ENCODE measurements around the gene SDC3.

SDC3 gene

DNA sequence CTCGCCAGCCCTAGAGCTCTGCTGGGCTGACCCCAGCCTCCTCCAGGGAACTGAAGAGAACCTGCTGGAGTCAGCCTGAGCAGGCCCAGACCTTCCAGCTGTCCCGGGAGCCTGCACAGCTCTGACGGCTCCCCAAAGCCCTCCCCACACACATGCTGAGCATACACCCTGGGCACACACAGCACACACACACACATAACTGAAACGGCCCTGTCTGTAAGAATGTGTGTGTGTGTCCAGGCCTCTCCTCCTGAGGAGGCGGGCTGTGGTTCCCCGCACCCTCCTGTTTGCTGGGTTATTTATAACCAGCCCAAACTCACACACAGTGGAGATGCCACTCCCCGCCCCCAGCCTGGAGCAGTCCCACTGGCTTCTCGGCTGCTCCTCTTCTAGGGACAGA lies 20.2 kb downstream of the SDC3 start:
- no peak for DNase-seq (ENCODE audit: low spot score)

DNA sequence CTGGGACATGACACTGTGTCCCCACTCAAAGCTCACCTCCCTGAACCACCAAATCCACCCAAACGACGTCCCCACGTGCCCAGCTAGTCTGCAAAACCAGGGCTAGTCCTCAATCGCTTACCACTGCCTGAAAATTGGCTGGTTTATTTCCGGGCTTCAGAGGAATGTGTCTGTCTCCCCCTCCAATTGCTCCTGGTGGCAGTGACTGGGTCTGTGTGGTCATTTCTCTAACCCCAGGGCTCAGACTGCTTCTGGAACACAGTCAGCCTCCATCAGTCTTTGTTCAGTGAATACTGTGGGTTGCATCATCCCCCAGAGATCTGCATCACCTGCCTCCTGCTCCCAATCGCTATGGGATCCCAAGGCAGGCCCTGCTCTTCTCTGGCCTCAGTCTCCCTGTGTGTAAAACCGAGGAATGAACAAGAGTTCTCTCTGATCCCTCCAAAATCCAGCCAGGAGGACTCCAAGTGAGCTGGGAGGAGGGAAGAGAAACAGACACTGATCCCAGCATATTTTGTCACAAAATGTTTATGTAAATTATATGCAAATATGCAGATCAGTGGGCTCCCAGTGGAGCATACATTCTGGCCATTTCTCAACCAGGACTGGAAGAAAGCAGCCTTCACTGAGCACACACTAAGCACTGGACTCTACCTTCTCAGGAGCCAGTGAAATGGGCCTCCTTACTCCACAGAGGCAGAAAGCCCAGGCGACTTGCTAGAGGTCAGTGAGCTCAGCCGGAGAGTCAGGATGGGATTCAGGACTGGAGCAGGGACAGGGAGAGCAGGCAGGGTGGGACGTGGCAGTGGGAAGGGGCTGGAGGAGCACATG lies 20.9 kb downstream of the SDC3 start:
- DNase-seq (ENCODE audit: low spot score), result no peak

DNA sequence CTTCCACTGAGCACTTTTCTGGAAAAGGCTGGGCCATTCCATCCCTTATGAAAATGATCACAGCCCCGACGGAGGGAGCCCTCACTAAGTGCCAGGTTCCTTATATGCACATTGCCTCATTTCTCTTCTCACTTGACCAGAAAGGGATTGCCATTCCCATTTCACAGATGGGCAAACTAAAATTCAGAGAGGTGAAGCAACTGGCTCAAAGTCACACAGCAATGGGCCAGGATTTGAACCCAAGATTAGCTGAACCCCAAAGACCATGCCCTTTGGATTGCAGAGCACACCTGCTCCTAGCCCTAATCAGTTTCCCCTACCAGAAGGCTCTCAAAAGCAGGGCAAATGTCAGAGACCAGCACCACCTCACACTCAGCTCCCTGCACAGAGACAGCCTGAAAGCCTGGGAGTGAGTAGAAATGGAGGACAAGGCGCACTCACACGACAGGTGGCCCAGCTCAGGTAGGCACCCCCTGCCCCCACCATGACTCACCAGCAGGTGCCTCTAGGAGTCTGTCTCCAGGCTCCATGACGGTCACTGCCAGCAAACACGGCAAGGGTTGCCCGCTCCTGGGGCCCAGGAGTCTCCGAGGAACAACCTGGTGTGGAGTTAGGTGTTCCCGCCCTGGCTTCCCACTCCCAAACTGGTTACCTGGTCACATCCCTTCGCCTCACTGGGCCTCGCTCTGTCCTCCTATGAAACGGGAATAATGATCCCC lies 21.7 kb downstream of the SDC3 start:
- DNase-seq (ENCODE audit: low spot score), result no peak

DNA sequence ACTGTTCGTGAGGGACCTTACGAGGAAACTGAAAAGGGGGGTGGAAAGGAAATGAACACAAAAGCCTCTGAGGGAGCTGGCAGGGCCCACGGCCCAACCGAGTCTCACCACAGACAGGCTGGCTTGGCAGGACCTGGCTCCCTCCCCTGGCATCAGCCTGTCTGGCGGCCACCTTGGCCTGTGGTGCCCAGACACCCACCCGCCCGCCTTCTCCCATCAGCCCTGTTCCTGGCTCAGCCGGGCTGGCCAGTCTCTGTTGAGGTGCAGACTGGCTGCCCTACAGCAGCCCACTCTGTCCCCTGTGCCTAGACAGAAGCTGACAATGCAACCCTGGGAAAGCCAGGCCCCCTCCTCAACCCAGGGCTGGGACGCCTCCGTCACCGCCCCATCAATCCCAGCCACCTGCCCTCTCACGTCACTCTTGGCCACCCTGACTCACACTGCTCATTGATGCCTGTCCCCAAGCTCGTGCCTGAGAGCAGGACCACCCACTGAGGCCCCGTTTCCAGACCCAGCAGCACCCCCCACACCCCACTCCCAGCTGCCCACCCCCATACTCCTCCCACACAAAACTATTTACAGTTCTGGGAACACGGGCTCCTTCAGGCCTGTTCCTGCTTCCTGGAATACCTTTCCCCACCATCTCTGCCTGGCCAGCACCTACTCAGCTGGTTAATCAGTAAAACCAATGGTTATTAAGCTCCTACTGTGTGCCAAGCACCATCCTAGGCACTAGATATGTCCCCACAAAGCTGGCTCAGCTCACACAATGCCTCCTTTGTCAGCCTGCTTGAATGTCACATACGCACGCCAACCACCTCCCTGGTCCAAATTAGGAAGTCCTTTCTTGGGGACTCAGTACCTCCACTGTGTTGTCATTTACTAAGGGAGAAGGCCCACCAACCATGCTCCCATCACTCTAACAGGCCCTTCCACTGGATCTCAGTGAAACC lies 22.7 kb downstream of the SDC3 start:
- DNase-seq (ENCODE audit: low spot score), result no peak

DNA sequence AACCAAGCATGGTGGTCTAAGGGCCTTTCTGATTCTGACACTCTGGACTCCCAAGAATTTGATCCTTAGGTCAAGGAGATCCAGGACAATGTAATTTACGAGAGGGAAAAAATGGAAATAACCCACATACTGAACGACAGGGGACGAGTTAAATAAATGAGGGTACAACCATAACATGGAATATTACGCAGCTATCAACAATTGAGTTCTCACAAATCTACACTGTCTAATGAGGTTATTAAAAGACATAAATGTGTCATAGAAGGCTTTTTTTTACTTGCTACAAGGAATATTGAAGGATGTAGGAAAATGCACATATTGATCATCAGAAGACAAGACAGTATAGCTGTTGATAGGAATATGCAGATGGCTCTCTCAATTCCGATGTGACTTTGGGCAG lies 23.8 kb downstream of the SDC3 start:
- no peak for DNase-seq (ENCODE audit: low spot score)

DNA sequence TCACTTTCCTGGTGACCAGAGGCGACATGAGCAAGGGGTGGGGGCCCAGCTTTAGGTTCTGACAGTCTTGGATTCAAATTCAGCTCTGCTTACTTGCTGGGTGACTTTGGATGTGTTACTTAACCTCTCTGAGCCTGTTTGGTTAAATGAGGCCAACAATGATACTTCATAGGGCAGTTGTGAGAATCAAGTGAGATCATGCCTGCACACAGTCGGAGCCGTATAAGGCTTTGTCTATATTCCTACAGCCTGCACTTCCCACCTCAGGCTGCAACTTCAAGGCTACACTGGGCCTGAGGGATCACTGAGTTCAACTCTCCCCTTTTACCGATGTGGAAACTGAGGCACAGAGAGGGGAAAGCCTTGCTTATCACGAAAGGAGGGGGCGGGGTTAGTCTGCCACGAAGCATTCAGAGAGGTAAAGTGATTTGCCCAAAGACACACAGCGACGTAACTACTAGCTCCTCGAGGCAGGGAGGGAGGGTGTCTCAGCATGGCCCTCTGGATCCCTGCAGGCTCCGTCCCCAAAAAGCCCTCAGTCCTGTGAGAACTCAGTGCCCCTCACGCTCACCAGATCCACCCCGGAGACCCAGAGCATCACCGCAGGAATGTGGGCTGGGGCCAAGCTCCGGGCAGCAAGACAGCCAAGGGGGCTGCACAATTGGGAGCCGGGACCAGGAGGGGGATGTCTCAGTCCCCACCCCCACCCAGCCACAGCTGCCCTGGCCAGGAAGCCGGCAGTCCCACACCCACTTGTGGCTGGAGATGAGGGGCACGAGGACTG lies 25.0 kb downstream of the SDC3 start:
- DNase-seq (ENCODE audit: low spot score), result no peak

DNA sequence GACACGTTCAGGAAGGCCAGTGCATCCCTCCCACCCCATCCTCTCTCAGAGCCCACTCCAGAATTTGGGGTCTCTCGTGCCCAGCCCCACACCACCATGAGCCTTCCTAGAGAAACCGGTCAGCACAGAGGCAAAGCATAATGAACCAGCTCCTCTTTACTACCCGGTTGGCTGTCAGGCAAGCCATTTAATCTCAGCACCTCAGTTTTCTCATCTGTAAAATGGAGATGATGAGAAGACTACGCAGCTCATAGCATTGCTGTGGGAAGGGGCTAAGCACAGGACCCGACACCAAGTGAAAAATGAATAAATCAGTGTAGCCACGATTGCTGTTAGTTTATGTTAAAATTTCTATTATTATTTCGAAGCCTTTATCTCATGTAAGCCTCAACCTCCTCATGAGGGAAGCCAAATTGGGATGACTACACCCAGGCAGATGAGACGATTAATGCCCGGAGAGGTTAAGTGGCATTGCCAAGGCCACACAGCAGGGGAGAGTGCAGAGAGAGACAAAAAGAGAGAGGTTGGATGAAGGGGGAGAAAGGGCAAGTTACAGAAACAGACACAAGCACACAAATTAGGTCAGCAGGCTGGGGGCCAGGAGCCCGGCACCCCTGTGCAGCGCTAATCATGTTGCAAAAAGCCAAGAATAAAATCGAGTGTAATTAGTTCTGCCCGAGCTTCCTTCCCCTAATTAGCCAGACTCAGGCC lies 25.7 kb downstream of the SDC3 start:
- no peak for DNase-seq (ENCODE audit: low spot score)

DNA sequence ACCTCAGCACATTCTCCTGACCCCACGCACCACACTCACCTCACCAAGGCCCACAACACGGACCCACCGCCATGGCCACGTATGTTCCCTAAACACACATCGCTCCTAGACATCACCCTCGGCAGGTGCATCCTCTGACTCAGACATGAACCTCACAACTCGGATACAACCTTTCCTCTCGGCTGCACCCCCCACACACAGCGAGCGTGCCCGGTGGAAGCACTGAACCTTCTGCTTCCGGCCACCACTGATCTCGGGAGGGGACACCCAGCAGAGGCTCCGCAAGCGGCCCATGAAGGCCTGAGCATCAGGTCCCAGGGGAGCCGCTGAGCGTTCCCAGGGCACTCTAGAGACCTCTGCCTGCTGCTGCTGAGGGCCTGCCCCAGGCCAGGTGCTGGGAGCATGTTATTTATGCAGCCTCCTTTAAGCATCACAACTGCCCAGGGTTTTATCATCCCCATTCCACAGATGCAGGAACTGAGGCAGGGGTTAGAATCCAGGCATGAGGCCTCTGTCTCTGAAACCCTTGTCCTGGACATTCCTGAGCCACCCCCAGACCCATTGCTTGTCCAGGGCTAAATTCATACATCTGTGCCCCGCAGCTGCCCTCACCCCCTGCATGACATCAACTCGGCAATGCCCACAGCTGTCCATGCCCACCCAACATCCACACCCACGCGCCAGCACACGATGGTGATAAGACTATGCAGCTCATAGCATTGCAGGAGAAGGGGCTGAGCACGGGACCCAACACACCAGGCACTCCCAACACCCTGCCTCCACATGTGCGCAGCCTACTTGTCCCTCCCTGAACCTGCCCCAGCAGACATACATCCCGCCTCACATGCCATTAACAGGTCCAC lies 27.0 kb downstream of the SDC3 start:
- no peak for DNase-seq (ENCODE audit: low spot score)

DNA sequence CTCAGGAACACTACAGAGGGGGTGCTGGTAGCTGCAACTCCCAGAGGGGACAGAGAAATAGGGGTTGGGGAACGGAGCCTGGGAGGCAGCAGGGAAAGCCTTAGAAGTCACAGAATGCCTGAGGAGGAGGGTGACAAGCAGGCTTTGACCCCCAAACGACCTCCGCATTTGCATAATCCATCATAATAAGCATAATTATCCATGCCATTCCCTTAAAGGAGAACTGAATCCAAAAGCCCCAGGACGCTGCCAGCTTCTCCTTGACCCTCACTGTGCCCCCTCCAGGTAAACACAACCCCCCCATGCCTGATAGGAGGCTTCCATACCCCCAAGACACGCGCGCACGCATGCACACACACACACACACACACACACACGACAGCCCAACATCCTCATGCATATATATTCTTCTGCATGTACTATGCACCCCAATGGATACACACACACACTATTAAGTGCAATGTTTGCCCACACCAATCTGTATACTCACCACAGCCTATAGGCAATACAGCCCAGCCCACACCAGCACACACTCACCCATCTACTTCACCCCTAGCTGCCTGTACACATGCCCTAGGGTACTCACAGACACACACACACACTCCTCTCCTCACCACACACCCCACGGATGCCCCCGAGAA lies 27.8 kb downstream of the SDC3 start:
- no peak for DNase-seq (ENCODE audit: low spot score)

DNA sequence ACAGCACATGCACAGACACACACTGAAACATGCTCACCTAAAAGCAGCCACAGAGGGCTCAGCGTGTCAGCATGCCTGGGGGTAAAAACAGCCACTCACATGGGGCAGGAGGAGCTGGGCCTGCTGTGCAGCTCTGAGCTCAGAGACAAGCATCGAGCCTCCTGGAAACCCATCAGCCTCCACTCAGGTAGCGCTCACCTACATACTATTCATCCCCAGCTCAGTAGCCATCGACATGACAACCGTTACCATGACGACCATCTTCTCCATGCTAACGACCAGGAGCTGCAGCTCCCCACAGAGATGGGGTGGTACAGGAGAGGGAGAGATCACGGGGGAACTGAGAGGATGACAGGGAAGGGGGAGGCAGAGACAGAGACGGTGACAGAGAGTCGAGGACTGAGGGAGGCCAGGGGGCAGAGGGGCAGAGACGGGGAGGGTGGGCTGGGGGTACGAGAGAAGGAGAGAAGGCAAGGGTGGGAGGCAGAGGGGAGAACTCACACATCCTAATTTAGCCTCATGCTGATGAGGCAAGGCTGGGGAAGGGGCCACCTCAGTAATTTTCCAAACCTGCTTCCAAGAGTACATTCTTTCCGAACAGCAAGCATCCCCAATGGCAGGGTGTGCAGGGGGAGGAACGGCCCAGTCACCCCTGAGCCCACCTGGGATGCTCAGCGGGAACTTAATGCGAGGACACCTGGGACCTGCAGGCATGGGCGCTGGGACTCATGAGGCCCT lies 28.4 kb downstream of the SDC3 start:
- no peak for DNase-seq (ENCODE audit: low spot score)

DNA sequence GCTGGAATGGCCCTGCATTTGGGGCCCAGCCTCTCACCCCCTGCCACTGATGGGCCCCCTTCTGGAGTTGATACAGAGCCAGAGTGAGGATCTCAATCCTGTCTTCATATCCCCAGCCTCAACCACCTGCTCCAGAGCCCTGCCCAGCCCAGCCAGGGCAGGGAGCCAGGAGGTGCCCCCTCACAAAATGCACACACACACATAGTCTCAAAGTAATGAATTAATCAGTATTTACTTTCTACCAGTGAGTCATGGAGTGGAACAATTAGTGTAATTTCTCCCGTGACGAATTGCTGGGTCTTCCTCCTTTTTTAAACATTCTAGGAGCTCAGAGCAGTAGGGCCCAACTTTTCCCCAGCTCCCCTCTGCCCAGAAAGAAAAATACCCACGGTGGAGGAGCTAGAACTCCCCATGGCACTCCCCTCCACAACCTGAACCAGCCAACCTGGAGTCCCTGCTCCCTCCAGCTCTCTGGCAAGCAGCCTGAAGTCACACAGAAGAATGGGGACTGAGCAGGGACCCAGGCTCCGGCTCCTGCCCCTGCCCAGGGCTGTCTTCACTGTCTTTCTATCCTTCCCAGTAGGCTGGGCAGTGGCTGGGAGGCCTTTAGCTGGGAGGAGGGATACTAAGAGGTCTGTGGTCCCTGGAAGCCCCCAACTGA lies 29.3 kb downstream of the SDC3 start:
- DNase-seq (ENCODE audit: low spot score), result no peak

DNA sequence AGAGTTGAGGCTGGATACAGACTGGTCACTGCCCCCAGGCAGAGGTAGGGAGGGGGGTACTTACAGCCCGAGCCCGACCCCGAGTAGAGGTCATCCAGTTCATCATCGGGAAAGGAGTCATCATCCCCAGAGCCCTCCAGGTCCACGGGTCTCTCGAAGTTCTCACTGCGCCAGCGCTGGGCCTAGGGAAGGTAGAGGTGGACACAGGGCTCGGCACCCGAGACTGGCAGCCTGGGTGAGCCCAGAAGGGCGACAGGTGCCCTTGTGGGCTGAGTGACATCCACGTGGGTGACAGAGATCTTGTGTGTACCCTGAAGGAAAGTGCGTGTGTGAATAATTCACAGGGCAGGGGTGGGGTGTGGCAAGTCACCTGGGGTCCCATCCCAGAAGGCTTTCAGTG lies 30.0 kb downstream of the SDC3 start:
- no peak for DNase-seq (ENCODE audit: low spot score)

DNA sequence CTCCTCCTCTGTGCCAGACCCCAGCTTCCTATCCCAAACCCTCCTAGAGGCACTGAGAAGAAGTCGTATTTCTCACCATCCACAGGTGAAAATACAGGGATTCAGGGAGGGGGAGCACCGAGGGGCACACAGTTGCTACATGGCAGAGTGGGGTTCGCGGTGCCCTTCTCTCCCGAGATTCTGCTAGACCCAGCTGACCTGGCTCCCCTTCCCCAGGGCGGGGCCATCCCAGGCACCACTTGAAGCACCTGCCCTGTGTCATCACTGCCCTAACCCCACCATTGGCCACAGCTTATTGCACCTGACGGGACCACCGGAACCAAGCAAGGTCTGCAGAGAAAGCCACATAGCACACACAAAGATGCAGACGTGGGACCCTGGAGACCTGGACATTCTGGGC lies 30.5 kb downstream of the SDC3 start:
- DNase-seq (ENCODE audit: low spot score), result no peak

DNA sequence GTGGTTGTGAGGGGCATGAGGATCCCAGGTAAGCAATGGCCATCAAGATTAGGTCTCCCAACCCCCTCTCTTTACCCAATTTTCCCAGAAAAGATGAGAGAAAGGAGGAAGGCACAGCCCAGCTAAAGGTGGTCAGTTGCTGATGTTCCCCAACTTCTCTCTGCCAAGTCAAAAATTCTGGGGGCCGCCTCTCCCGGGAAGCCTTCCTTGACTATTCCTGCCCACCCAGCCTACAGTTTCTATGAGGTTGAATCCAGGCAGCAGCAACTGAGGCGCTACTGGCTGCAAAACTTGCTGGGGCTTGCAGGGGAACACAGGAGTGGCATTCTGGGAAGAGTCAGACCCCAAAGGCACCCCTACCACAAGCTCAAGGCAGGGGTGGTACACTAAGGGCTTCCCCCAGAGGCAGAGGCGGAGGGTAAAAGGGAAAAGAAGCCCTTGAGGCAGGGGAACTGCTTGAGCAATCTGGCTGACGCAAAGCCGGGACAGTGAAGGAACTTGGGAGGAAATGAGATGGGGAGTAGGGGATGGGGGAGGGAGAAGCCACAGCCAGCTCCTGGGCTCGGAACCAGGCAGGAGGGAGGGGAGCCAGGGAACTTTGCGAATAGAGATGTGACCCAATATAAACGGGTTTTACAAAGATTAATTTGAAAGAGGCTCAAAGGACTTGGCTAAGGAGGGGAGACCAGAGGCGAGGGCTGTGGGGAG lies 31.2 kb downstream of the SDC3 start:
- DNase-seq (ENCODE audit: low spot score), result no peak

DNA sequence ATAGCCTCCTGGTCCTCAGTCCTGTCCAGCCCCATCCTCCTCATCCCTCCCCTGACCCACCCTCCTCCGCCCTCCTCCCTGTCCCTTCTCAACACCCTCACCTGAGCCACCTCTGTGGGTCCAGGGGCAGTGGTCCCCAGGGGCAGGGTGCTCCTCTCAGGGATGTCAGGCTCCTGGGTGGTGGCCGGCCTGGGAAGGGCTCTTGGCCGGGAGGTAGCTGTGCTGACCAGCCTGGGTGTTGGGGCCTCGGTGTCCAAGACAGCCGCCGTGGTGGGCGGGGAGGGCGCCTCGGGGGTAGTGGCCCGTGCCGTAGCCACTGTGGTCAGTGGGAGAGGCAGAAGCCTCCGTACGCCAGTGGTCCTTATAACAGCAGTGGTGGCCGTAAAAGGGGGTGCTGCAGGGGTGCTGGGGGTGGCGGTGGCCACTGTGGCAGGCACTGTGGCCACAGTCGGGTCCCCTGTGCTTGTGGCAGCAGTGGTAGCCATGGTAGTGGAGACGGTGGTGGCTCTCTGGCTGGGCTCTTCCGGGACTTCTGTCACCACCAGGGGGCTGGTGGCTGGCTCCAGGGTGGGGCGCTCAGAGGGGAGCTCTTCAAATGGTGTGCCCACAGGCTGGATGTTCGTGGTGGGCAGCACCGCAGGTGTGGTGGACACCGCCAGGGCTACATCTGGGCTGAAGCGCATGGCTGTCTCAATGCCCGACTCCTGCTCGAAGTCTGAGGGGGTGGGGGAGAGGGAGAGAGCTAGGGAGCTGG lies 31.9 kb downstream of the SDC3 start:
- no peak for DNase-seq (ENCODE audit: low spot score)

DNA sequence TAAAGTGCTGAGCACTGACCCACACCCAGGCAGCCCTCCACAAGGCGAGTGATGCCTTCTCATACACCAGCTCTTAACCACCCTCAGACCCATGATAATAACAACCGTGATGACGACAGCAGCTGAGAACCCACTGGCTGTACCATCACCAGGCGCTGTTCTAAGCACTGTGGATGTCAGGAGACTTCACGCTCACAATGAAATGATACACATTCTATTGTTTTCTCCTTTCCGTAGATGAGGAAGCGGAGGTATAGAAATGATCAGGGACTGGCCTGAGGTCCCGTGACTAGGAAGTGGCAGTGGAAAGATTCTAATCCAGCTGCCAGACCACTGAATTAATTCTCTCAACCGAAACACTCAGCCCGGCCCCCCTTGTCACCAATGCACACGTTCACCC lies 32.6 kb downstream of the SDC3 start:
- DNase-seq (ENCODE audit: low spot score), result no peak

DNA sequence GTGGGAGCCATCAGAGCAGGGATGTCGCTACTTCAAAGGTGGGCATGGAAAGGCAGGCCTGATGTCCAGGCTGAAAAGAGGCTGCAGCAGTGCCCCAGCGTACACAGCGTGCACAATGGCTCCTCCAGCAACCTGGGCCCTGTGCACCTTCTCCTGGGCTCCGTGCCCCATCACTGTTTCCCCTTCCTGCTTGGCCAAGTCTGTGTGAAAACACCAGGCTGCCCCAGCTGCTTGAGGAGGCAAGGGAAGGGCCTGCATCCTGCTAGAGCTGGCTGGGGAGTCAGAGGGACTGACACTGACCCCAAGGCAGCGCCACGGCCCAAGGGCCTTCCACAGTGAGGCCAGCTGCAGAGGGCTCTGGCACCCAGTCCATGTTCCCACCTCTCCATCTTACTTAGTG lies 33.4 kb downstream of the SDC3 start:
- no peak for DNase-seq (ENCODE audit: low spot score)

Measured in hematopoietic multipotent progenitor cell treated with erythropoietin and hydrocortisone succinate and interleukin-3 and kit ligand, for 15 days (in vitro differentiated cells).